EL (cell line): ENCODE results near the gene VPS54.
"Not testable (repeated sequence)": the region's sequence is repeated elsewhere in the genome, so short reads cannot be mapped to it uniquely, and the experiment has no call there.

Experiments
- DNase-seq: peaks from one replicate; pipeline ENCODE4 v3.0.0-alpha.2; 2016

The VPS54 gene

GRCh38 chr2:63993130-63993584, 26.1 kb downstream of the VPS54 start:
- not testable (repeated sequence) for DNase-seq

- no peak for DNase-seq
These were observed 27.1 kb downstream of the VPS54 start for GRCh38 chr2:63992061-63992685.

GRCh38 chr2:63991173-63991999, 27.8 kb downstream of the VPS54 start:
- DNase-seq, result not testable (repeated sequence)

GRCh38 chr2:63990072-63990471, 29.2 kb downstream of the VPS54 start:
- no peak for DNase-seq

- not testable (repeated sequence) for DNase-seq
These were observed 30.3 kb downstream of the VPS54 start for GRCh38 chr2:63988842-63989436.

GRCh38 chr2:63984606-63985359, 34.4 kb downstream of the VPS54 start:
- DNase-seq, result no peak

GRCh38 chr2:63983986-63984605, 35.1 kb downstream of the VPS54 start:
- peak; percentile 37 for DNase-seq

- no peak for DNase-seq
These were observed 36.9 kb downstream of the VPS54 start for GRCh38 chr2:63982335-63982734.

- no peak for DNase-seq
These were observed 37.5 kb downstream of the VPS54 start for GRCh38 chr2:63981702-63982103.

GRCh38 chr2:63980794-63981193, 38.4 kb downstream of the VPS54 start:
- DNase-seq, result no peak

- no peak for DNase-seq
These were observed 41.3 kb downstream of the VPS54 start for GRCh38 chr2:63977904-63978303.

GRCh38 chr2:63976125-63976510, 43.1 kb downstream of the VPS54 start:
- no peak for DNase-seq

- DNase-seq, result no peak
These were observed 43.6 kb downstream of the VPS54 start for GRCh38 chr2:63975437-63976124.

- DNase-seq, result not testable (repeated sequence)
These were observed 44.2 kb downstream of the VPS54 start for GRCh38 chr2:63975036-63975435.

- no peak for DNase-seq
These were observed 57.0 kb downstream of the VPS54 start for GRCh38 chr2:63962186-63962585.

GRCh38 chr2:63950414-63950813, 68.8 kb downstream of the VPS54 start:
- DNase-seq, result no peak

GRCh38 chr2:63942788-63943187, 76.4 kb downstream of the VPS54 start:
- no peak for DNase-seq

- not testable (repeated sequence) for DNase-seq
These were observed 87.1 kb downstream of the VPS54 start for GRCh38 chr2:63932104-63932503.

- no peak for DNase-seq
These were observed 92.4 kb downstream of the VPS54 start for GRCh38 chr2:63926815-63927214.

GRCh38 chr2:63914311-63914710, 104.9 kb downstream of the VPS54 start:
- no peak for DNase-seq

GRCh38 chr2:63903003-63903402, 116.2 kb downstream of the VPS54 start:
- peak; percentile 8 for DNase-seq

- DNase-seq, result no peak
These were observed 117.1 kb downstream of the VPS54 start for GRCh38 chr2:63902149-63902548.
